Activated effector memory CD4-positive, alpha-beta T cell treated with Interleukin-2 at 50 U/mL for 16 hours (primary cell): Measurements from ENCODE around the gene LRRC75A.

Experiments
- DNase-seq: peaks from one replicate; pipeline ENCODE4 v3.0.0-alpha.2; 2020

The LRRC75A gene

GRCh38 chr17:16492613-16493530 lies 879 bp upstream of the LRRC75A start:
- no peak for DNase-seq

DNA sequence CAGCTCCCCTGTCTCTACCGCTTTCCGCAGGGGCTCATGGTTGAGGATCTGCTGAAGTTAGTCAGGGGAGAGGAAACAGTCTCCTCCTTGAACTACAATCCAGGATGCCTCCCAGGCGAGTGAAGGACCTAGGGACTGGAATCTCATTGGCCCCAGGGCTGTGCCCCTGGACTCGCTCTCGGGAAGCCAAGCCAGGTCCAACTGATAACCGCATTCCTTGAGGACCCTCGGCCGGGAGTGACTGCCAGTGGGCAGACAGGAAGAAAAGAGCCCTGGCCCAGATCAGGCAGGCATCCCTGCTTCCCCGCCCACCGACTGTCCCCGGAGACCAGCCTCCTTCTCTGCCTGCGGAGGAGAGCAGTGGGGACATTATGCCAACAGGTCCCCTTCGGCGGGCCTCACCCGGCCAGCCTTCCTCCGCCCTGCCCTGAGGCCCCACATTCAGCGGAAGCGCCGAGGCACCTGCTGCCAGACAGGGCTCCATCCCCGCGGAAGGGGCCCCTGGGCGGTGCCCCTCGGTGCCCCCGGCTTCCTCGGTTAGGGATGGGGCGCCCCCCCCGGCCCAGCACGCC lies 776 bp downstream of the LRRC75A start:
- DNase-seq, result no peak

GRCh38 chr17:16489431-16489830 lies 2.6 kb downstream of the LRRC75A start:
- no peak for DNase-seq

- DNase-seq, result no peak
These were observed 3.0 kb downstream of the LRRC75A start for GRCh38 chr17:16488968-16489337.

GRCh38 chr17:16488186-16488967 lies 3.6 kb downstream of the LRRC75A start:
- DNase-seq, result no peak

GRCh38 chr17:16486373-16487250 lies 5.4 kb downstream of the LRRC75A start:
- no peak for DNase-seq

- no peak for DNase-seq
These were observed 7.4 kb downstream of the LRRC75A start for GRCh38 chr17:16484445-16485175.

DNA sequence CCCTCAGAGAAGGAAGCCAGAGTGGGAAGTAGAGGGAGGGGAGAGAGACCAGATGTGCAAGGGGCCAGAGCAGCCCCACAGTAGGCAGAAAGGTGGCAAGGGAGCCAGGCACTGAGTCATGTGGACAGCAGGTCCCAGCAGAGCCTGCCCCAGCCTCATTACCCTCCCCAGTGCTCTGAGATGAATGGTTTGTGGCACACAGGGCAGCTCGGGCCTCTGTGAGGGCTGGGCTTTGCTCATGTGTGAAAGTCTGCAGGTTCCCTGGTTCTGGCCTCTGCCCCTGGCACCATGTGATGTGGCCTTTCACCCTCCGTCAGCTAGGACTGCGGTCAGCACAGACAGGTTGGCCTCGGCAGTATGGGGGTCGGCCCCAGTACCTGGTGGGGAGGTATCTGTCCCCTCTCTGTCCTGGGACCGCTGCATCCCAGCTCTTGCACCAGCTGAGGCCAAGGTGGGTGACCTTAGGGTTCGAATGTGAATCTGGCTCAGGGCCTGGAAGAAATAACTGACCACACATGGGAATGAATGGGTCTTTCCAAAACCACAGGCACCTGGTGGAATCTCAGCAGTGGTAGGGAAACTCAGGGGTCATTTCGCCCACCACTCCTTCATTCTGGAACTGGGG lies 8.9 kb downstream of the LRRC75A start:
- DNase-seq, result no peak

DNA sequence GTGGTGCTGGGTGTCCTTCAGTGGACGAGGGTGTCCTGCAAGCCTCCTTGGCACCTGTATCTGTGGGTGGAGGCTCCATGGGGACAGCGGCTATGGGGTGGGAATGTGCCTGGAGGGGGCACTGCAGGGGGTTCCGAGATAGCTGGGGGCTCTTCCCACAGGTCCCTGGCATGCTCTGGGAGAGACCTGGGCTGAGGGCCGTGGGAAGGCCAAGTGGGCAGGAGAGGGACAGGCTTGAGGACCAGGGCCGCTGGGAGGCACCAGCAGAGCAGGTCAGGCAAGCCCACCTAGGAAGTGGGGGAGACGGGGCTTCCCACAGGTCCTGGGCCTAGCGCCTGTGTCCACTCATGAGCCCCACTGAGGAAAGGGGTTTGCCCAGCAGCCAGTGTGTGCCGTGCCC lies 9.7 kb downstream of the LRRC75A start:
- DNase-seq, result no peak

DNA sequence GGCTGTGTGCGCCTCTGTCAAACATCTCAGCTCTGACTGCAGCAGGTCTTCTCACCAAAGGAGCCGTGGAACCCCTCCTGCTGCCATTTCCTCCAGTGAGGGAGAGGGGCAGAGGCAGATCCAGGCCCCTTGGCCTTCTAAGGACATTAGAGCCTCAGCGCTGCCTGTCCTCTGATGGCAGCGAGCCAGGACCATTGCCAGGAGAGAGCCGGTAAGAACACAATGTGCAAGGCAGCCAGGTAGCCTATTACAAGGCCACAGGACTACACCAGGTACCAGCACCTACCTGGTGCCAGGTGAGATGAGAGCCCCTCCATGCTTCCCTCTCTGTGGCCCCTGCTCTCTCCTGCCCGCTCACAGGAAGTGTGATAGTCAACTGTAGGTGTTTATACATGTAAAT lies 11.0 kb downstream of the LRRC75A start:
- no peak for DNase-seq

- DNase-seq, result no peak
These were observed 12.7 kb downstream of the LRRC75A start for GRCh38 chr17:16479264-16479663.

DNA sequence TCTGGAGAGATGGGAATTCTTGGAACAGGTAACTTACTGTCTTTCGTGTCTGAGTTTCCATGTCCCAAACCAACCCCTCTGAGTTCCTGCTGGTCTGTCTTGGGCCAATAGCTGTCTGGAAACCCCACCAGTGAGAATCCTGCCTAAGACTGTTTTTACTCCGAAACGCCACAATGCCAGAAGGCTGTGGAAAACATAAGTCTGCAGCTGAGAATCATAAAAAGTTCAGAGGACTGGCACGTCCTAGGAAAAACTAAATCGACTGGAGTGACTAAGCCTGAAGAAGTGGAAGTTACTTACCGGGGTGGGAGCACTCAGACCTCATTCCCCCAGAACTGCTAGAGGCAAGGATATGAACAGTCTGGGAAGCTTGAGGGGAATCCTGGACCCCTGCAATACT lies 13.3 kb downstream of the LRRC75A start:
- DNase-seq, result no peak

- DNase-seq, result no peak
These were observed 14.3 kb downstream of the LRRC75A start for GRCh38 chr17:16477666-16478065.

GRCh38 chr17:16477255-16477654 lies 14.7 kb downstream of the LRRC75A start:
- DNase-seq, result no peak

GRCh38 chr17:16475179-16475704 lies 16.8 kb downstream of the LRRC75A start:
- DNase-seq, result no peak

- no peak for DNase-seq
These were observed 17.8 kb downstream of the LRRC75A start for GRCh38 chr17:16474012-16474725.

- no peak for DNase-seq
These were observed 18.7 kb downstream of the LRRC75A start for GRCh38 chr17:16473044-16474011.

DNA sequence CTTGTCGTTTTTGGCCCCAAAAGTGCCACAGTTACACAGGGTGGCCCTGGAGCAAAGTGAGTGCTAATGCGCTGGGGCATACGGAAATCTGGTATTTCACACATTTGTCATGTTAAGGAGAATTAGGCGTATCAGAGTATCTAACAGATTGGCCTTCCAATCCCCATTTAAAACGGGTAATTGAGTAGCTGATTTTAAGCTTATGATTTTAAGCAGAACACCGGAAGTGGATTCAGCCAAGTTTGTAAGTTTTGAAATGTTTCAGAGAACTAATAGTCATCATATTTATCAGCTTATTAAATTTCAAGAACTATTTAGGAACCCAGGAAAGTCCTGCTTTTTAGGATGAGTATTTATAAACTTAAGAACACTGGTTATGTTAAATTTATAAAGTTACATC lies 19.5 kb downstream of the LRRC75A start:
- DNase-seq, result no peak

DNA sequence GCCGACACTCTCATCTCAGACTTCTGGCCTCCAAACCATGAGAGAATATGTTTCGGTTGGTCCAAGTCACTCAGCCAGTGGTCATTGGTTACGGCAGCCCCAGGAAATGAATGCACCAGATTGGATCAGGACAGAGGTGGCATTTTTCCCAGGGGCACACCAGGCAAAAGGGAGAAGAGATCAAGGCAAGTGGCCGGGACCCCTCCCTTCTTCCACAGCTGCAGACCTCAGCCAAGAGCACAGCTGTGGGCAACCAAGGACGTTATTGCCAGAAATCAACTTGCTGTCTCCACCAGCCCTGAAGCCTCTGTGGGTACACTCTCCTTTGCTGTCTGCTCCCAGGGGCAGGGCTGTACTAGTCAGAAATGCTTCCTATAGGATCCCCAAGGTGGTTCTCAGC lies 20.7 kb downstream of the LRRC75A start:
- no peak for DNase-seq
